Esophagus muscularis mucosa (tissue), 4 donors: ENCODE results near the gene LRRC61.

ENCODE experiments used
- CTCF ChIP-seq, 3 experiments: fragments of 200-600 bp in 2 of 3; fragments of 450-650 bp in 1 of 3; sonication (generic) in 2 of 3; IDR thresholded peaks; one replicate each; pipeline ENCODE4 v1.5.1; 2017 to 2019; ENCODE audit warnings: antibody characterized with exemption in 3 of 3, mild to moderate bottlenecking in 2 of 3, moderate library complexity in 1 of 3
- EP300 ChIP-seq: sonication (generic); formaldehyde crosslinking; IDR thresholded peaks from one replicate; pipeline ENCODE4 v1.6.1; 2017; ENCODE audit warnings: antibody characterized with exemption
- POLR2A ChIP-seq: fragments of 450-650 bp; IDR thresholded peaks from one replicate; pipeline ENCODE4 v1.6.1; 2017; ENCODE audit warnings: antibody characterized with exemption, moderate library complexity, mild to moderate bottlenecking, low read depth

GRCh38 chr7:150330211-150330885 lies 7.2 kb downstream of the LRRC61 start:
- TF ChIP-seq CTCF (IDR thresholded peaks at IDR 0.05) (no peak), POLR2A (no peak), EP300 (no peak)
